Measurements from ENCODE around the gene ATOH8.
A peak's percentile ranks its signal among the peaks of the same experiment; 100 is the strongest.
"Not testable (repeated sequence)": the region's sequence is repeated elsewhere in the genome, so short reads cannot be mapped to it uniquely, and the experiment has no call there.

Gene ATOH8

GRCh38 chr2:85753525-85754312, at the start of gene ATOH8:
Gene ATOH8, plus strand, starts transcription at chr2:85753991. Its CDS starts 199 bp downstream, at chr2:85754190.
- peak; percentile 85 for DNase-seq

GRCh38 chr2:85704038-85704437, 49.8 kb upstream of the ATOH8 start:
- DNase-seq, result no peak

GRCh38 chr2:85704800-85705679, 48.8 kb upstream of the ATOH8 start:
- DNase-seq, result no peak

- no peak for DNase-seq
These were observed 48.1 kb upstream of the ATOH8 start for GRCh38 chr2:85705680-85706039.

- no peak for DNase-seq
These were observed 47.7 kb upstream of the ATOH8 start for GRCh38 chr2:85706063-85706462.

GRCh38 chr2:85706599-85707296, 47.0 kb upstream of the ATOH8 start:
- no peak for DNase-seq

- DNase-seq, result peak; percentile 60
These were observed 46.5 kb upstream of the ATOH8 start for GRCh38 chr2:85707304-85707703.

- no peak for DNase-seq
These were observed 45.1 kb upstream of the ATOH8 start for GRCh38 chr2:85708641-85709040.

- DNase-seq, result no peak
These were observed 44.4 kb upstream of the ATOH8 start for GRCh38 chr2:85709401-85709811.

GRCh38 chr2:85710687-85711577, 42.9 kb upstream of the ATOH8 start:
- no peak for DNase-seq

GRCh38 chr2:85711578-85712060, 42.2 kb upstream of the ATOH8 start:
- no peak for DNase-seq

GRCh38 chr2:85712336-85712735, 41.5 kb upstream of the ATOH8 start:
- DNase-seq, result no peak

- no peak for DNase-seq
These were observed 40.8 kb upstream of the ATOH8 start for GRCh38 chr2:85712849-85713612.

GRCh38 chr2:85713836-85714235, 40.0 kb upstream of the ATOH8 start:
- no peak for DNase-seq

GRCh38 chr2:85714421-85714820, 39.4 kb upstream of the ATOH8 start:
- DNase-seq, result not testable (repeated sequence)

- no peak for DNase-seq
These were observed 39.0 kb upstream of the ATOH8 start for GRCh38 chr2:85714841-85715240.

GRCh38 chr2:85716346-85716914, 37.4 kb upstream of the ATOH8 start:
- DNase-seq, result no peak

- DNase-seq, result no peak
These were observed 36.3 kb upstream of the ATOH8 start for GRCh38 chr2:85717308-85718008.

- DNase-seq, result no peak
These were observed 35.8 kb upstream of the ATOH8 start for GRCh38 chr2:85718009-85718391.

GRCh38 chr2:85718885-85719492, 34.8 kb upstream of the ATOH8 start:
- DNase-seq, result no peak
